ENCODE results near the gene GBF1. TPM values are rescaled to one million over a fixed set of nuclear protein-coding genes. Genes with fewer than 3 reads are reported as not detected.

Gene GBF1
- total RNA-seq (10 to 100 TPM; 48.7 to 53.4 TPM), polyA plus RNA-seq (ENCODE audit: insufficient read length in 6 of 6) (10 to 100 TPM; 44.7 to 57.2 (median 46.2) TPM)
- long read RNA-seq, donor 1, partial matches to known transcripts, result 36 of 36 reads
- long read RNA-seq, donor 1, other reads (novel, unspliced or antisense), result 0 of 36 reads
- long read RNA-seq, donor 2, partial matches to known transcripts, result 12 of 12 reads
- long read RNA-seq, donor 2, other reads (novel, unspliced or antisense), result 0 of 12 reads
- long read RNA-seq, donor 3, partial matches to known transcripts, result 30 of 30 reads
- long read RNA-seq, donor 3, other reads (novel, unspliced or antisense), result 0 of 30 reads
- long read RNA-seq, donor 4, partial matches to known transcripts, result 2 of 5 reads
- long read RNA-seq, donor 4, other reads (novel, unspliced or antisense), result 3 of 5 reads
- long read RNA-seq, donor 5, partial matches to known transcripts, result 22 of 22 reads
- long read RNA-seq, donor 5, other reads (novel, unspliced or antisense), result 0 of 22 reads
- long read RNA-seq, donor 6, result 0 reads
- long read RNA-seq, donor 7, full-length matches to known transcripts, result 1 of 9 reads
- long read RNA-seq, donor 7, partial matches to known transcripts, result 8 of 9 reads
- long read RNA-seq, donor 7, other reads (novel, unspliced or antisense), result 0 of 9 reads
- long read RNA-seq, donor 8, partial matches to known transcripts, result 12 of 12 reads
- long read RNA-seq, donor 8, other reads (novel, unspliced or antisense), result 0 of 12 reads
- long read RNA-seq, donor 9, result 0 reads
- long read RNA-seq, donor 10, partial matches to known transcripts, result 3 of 4 reads
- long read RNA-seq, donor 10, other reads (novel, unspliced or antisense), result 1 of 4 reads
- long read RNA-seq, donor 11, full-length matches to known transcripts, result 1 of 23 reads
- long read RNA-seq, donor 11, partial matches to known transcripts, result 22 of 23 reads
- long read RNA-seq, donor 11, other reads (novel, unspliced or antisense), result 0 of 23 reads
- long read RNA-seq, donor 12, partial matches to known transcripts, result 29 of 29 reads
- long read RNA-seq, donor 12, other reads (novel, unspliced or antisense), result 0 of 29 reads

- ATAC-seq (peak; percentile 92), DNase-seq (peak; percentile 93 to 98 (median 95))
- Histone ChIP-seq H3K36me3 (no peaks in the 10 kb centered on the region), H3K27ac (peak within 1 kb of the TSS; percentile 85 to 95), H3K27me3 (peaks cover 0 to 22% of the 10 kb centered on the region in 2 donors), H3K9me3 (no peaks in the 10 kb centered on the region), H3K4me1 (peaks cover 33 to 57% of the 10 kb centered on the region in 2 donors), H3K4me3 (peak within 1 kb of the TSS; percentile 95)
- no peak for TF ChIP-seq CTCF (IDR thresholded peaks at IDR 0.05)
- intact Hi-C loops (cut with DNase I), result no loop called here
These were observed at the start of gene GBF1 for GRCh38 chr10:102245082-102245931. GBF1 (plus strand) TSS chr10:102245532; CDS start chr10:102258939, 13,407 bp downstream.

- DNase-seq (no peak), ATAC-seq (no peak)
- H3K4me3 ChIP-seq, result no peak overlapping the region
- no peak for TF ChIP-seq CTCF (IDR thresholded peaks at IDR 0.05)
- peaks cover 0 to 2% of the 10 kb centered on the region in 2 donors for H3K9me3 ChIP-seq
- intact Hi-C loops (cut with DNase I), result no loop called here
- no peaks in the 10 kb centered on the region for H3K4me1 ChIP-seq
- H3K27ac ChIP-seq, result no peak overlapping the region
- H3K27me3 ChIP-seq, result no peaks in the 10 kb centered on the region
- H3K36me3 ChIP-seq, result no peaks in the 10 kb centered on the region
These were observed 48.4 kb upstream of the GBF1 start for GRCh38 chr10:102196893-102197292.

GRCh38 chr10:102198027-102198426, 47.3 kb upstream of the GBF1 start:
- intact Hi-C loops (cut with DNase I), result no loop called here
- Histone ChIP-seq H3K36me3 (no peaks in the 10 kb centered on the region), H3K4me3 (no peak overlapping the region), H3K9me3 (no peaks in the 10 kb centered on the region), H3K4me1 (no peaks in the 10 kb centered on the region), H3K27ac (no peak overlapping the region), H3K27me3 (no peaks in the 10 kb centered on the region)
- ATAC-seq (no peak), DNase-seq (no peak)
- TF ChIP-seq CTCF (IDR thresholded peaks at IDR 0.05), result no peak

GRCh38 chr10:102200751-102201640, 44.3 kb upstream of the GBF1 start:
- no peak overlapping the region for H3K4me3 ChIP-seq
- H3K27ac ChIP-seq, result no peak overlapping the region
- no peaks in the 10 kb centered on the region for H3K27me3 ChIP-seq
- H3K4me1 ChIP-seq, result no peaks in the 10 kb centered on the region
- peaks cover 0 to 10% of the 10 kb centered on the region in 2 donors for H3K9me3 ChIP-seq
- no peak for ATAC-seq
- intact Hi-C loops (cut with DNase I), result no loop called here
- DNase-seq, result peak in 1 of 4 donors; percentile 73
- no peak for TF ChIP-seq CTCF (IDR thresholded peaks at IDR 0.05)
- no peaks in the 10 kb centered on the region for H3K36me3 ChIP-seq

Measured in left lung (tissue), 14 donors.